ENCODE results near the gene MED12L. TPM values are rescaled to one million over a fixed set of nuclear protein-coding genes. Genes with fewer than 3 reads are reported as not detected.
A peak's percentile ranks its signal among the peaks of the same experiment; 100 is the strongest.
"Not testable (repeated sequence)": the region's sequence is repeated elsewhere in the genome, so short reads cannot be mapped to it uniquely, and the experiment has no call there.

MED12L gene
- total RNA-seq, 4 donors from 2014 or later, result 0.51 to 12.7 (median 3.1) TPM

DNA sequence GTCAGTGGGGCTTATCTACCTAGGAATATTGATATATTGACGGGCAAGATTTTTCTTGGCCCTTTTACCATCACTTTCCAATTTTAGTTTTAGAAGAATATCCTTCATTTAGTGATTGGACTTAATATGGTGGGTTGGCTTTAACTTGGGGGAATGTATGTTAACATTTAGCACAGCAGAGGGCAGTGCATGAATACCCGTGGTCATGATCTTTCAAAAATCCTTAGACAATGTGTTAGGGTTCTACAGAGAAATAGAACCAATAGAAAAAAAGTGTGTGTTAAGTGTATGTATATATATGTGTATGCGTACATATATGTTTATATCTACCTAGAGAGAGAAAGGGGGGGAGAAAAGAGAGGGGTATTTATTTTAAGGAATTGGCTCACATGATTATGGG, 80.7 kb downstream of the MED12L start:
- intact Hi-C loops (cut with DNase I; ENCODE audit: low total_unique reads), result no loop called here
- no peaks in the 10 kb centered on the region for H3K36me3 ChIP-seq
- DNase-seq, result no peak
- TF ChIP-seq, protein P1, sequence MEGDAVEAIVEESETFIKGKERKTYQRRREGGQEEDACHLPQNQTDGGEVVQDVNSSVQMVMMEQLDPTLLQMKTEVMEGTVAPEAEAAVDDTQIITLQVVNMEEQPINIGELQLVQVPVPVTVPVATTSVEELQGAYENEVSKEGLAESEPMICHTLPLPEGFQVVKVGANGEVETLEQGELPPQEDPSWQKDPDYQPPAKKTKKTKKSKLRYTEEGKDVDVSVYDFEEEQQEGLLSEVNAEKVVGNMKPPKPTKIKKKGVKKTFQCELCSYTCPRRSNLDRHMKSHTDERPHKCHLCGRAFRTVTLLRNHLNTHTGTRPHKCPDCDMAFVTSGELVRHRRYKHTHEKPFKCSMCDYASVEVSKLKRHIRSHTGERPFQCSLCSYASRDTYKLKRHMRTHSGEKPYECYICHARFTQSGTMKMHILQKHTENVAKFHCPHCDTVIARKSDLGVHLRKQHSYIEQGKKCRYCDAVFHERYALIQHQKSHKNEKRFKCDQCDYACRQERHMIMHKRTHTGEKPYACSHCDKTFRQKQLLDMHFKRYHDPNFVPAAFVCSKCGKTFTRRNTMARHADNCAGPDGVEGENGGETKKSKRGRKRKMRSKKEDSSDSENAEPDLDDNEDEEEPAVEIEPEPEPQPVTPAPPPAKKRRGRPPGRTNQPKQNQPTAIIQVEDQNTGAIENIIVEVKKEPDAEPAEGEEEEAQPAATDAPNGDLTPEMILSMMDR (IDR thresholded peaks at IDR 0.05), result no peak
- TF ChIP-seq POLR2A (IDR thresholded peaks at IDR 0.05), result no peak
- H3K9me3 ChIP-seq, result no peaks in the 10 kb centered on the region
- no peaks in the 10 kb centered on the region for H3K27me3 ChIP-seq
- H3K4me3 ChIP-seq, result no peak overlapping the region
- no peaks in the 10 kb centered on the region for H3K4me1 ChIP-seq
- H3K27ac ChIP-seq, result no peak overlapping the region

DNA sequence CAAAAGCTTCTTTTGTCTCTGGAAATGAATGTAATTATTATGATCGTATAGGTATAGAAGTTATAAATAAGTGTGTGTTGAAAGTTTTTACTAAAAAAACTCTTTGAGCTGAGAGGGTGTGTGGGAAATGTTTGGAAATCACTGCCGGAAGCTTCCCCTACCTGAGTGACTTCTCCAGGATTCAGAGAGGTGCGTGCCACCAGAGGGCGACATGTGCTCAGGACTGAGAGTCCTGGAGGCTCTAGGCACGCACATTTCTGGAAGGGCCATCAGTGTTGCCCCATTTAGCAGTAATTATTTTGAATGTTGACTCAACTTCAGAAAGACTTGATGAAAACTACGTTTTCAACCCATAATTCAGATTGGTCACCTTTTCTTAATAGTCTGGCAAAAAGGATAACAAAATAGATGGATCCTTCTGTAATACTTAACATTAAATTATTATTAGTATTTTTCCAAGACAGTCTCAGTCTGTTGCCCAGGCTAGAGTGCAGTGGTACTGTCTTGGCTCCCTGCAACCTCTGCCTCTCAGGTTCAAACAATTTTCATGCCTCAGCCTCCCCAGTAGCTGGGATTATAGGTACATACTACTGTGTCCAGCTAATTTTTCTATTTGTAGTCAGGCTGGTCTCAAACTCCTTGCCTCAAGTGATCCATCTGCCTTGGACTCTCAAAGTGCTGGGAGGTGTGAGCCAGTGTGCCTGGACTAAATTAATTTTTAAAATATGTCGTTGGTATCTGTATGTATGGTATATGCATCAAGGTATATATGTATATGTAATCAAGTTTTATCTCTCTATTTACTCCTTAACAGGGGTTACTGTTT, 83.0 kb downstream of the MED12L start:
- H3K4me3 ChIP-seq, result no peak overlapping the region
- no peaks in the 10 kb centered on the region for H3K27me3 ChIP-seq
- no peaks in the 10 kb centered on the region for H3K4me1 ChIP-seq
- H3K36me3 ChIP-seq, result no peaks in the 10 kb centered on the region
- H3K9me3 ChIP-seq, result no peaks in the 10 kb centered on the region
- no peak for TF ChIP-seq POLR2A (IDR thresholded peaks at IDR 0.05)
- TF ChIP-seq, protein P1 (IDR thresholded peaks at IDR 0.05), result peak; percentile 57 to 68 (median 64)
- peak; percentile 54 to 56 for DNase-seq
- intact Hi-C loops (cut with DNase I; ENCODE audit: low total_unique reads), result no loop called here
- H3K27ac ChIP-seq, result no peak overlapping the region

DNA sequence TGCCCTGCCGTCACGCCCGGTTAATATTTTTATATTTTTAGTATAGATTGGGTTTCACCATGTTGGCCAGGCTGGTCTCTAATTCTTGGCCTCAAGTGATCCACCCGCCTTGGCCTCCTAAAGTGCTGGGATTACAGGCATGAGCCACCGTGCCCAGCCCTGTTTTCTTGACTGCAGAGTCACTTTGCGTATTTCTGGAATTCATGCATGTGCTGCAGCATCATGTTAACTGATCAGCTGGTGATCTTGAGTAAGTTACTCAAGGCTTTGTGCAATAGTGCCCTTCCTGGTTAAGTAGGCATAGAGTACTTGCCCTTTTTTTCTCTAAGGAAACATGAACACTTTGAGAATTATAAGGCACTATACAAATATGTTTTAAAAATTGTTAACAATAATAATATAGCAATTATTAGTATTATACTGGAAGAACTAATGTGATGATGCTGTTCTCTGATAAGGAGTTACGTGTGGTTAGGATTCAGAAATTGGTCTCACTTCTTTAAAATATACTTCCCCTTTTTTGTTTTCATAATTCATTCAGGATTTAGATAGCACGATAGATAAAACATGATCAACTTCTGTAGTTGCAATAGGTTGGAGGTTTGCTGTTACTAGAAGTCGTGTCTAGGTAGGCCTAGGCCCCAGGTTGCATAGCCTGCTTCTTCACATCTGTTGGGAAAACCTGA, 83.9 kb downstream of the MED12L start:
- no peak overlapping the region for H3K27ac ChIP-seq
- DNase-seq, result no peak
- TF ChIP-seq, protein P1 (IDR thresholded peaks at IDR 0.05), result no peak
- TF ChIP-seq POLR2A (IDR thresholded peaks at IDR 0.05), result no peak
- H3K4me3 ChIP-seq, result no peak overlapping the region
- H3K27me3 ChIP-seq, result no peaks in the 10 kb centered on the region
- H3K9me3 ChIP-seq, result no peaks in the 10 kb centered on the region
- intact Hi-C loops (cut with DNase I; ENCODE audit: low total_unique reads), result no loop called here
- no peaks in the 10 kb centered on the region for H3K36me3 ChIP-seq
- no peaks in the 10 kb centered on the region for H3K4me1 ChIP-seq

DNA sequence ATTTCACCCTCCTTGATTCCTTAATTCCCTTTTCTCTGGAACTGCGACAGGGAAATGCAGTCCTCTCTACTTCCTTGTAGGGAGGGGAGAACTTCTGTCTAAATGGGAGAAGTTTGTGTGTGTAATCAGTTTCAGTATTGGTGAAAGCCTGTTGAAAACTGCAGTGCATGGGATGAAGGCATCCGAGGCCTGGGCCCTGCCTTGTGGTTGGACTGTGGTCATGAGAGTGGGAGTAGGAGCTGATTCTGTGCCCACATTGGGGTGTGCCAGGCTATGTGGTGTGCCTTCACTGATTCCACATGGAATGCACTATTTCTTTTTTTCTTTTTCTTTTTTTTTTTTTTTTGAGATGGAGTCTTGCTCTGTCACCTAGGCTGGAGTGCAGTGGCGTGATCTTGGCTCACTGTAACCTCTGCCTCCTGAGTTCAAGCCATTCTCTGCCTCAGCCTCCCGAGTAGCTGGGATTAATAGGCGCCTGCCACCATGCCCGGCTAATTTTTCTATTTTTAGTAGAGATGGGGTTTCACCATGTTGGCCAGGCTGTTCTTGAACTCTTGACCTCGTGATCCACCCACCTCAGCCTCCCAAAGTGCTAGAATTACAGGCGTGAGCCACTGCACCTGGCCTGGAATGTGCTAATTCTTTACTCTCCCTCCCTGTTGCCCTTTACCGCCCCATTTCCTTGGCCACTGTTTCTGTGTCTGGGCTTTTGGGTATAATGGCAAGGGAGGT, 84.7 kb downstream of the MED12L start:
- H3K4me1 ChIP-seq; H3K4me3 ChIP-seq; H3K36me3 ChIP-seq; H3K9me3 ChIP-seq; intact Hi-C loops (cut with DNase I; ENCODE audit: low total_unique reads); H3K27ac ChIP-seq; H3K27me3 ChIP-seq; DNase-seq: not testable (repeated sequence)

DNA sequence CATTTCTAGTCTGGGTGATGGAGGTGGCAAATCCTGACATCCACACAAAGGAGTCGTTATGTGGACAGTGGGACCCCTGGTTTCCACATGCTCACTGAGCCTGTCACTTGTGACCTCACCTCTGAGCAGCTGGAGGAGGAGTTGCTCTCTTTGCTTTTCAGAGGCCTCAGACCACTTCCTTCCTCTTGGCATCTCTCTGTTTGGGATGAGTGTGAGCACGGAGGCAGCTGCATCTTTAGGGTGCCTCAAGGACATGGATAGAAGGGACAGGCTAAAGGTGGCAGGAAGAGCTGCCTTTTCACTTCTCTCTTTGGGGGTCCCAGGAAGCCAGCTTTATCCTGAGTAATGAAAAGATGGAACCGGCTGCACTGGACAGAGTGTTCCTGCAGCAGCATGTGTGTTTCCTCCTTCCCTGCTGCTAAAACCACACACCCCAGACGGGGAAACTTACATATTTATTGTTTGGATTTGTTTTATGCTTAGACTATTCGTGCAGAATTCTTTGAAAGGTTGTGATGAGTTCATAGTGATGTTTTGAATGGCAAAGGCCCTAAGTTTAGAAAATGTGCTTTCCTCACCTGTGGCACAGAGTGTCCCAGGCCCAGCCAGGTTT, 85.8 kb downstream of the MED12L start:
- H3K27me3 ChIP-seq, result no peaks in the 10 kb centered on the region
- no peaks in the 10 kb centered on the region for H3K4me1 ChIP-seq
- H3K27ac ChIP-seq, result no peak overlapping the region
- DNase-seq, result no peak
- TF ChIP-seq, protein P1 (IDR thresholded peaks at IDR 0.05), result no peak
- no peak for TF ChIP-seq POLR2A (IDR thresholded peaks at IDR 0.05)
- no peaks in the 10 kb centered on the region for H3K36me3 ChIP-seq
- H3K9me3 ChIP-seq, result no peaks in the 10 kb centered on the region
- no peak overlapping the region for H3K4me3 ChIP-seq
- intact Hi-C loops (cut with DNase I; ENCODE audit: low total_unique reads), result no loop called here
